ENCODE measurements around the gene DDAH1. TPM values are rescaled to one million over a fixed set of nuclear protein-coding genes. Genes with fewer than 3 reads are reported as not detected.
A peak's percentile ranks its signal among the peaks of the same experiment; 100 is the strongest.

The DDAH1 gene
- total RNA-seq, 1 donor from 2014 or later, result 45.7 TPM

- DNase-seq (ENCODE audit: low read depth, low spot score), result no peak
Measured at GRCh38 chr1:85445906-85446305, 19.1 kb downstream of the DDAH1 start.

- DNase-seq (ENCODE audit: low read depth, low spot score), result no peak
Measured at GRCh38 chr1:85444381-85444780, 20.6 kb downstream of the DDAH1 start.

GRCh38 chr1:85440612-85441011, 24.3 kb downstream of the DDAH1 start:
- DNase-seq (ENCODE audit: low read depth, low spot score), result no peak

- no peak for DNase-seq (ENCODE audit: low read depth, low spot score)
Measured at GRCh38 chr1:85438353-85438752, 26.6 kb downstream of the DDAH1 start.

DNA sequence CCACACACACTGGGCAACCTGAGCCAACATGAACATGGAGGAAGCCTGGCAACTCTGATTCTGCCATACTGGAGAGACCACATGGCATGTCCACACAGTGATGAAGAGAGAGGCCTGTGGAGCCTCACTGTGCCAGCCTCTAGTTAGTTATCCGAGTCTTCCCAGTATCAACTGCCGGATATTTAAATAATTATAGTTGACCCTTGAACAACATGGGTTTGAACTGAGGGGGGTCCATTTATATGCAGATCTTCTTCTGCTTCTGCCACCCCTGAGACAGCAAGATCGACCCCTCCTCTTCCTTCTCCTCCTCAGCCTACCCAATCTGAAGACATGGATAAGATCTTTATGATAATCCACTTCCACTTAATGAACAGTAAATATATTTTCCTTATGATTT, 27.8 kb downstream of the DDAH1 start:
- no peak for DNase-seq (ENCODE audit: low read depth, low spot score)

DNA sequence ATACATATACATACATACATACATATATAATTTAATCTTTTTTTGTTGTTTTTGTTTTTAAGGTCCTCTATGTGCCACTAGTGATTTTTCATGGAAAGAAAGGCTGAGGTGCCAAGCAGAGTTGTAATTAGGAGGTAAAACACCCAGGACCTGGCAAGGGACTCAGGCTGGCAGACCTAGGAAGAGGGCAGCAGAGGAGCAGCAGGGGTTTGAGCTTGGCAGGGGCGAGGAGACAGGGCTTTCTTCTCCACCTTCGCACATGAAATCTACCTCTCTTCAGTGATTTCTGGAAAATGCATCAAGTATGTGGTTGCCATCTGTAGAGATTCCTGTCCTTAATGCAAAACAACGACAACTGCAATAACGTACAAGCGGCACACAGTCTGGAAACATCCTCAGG, 31.9 kb downstream of the DDAH1 start:
- DNase-seq (ENCODE audit: low read depth, low spot score), result no peak

GRCh38 chr1:85428471-85429089, 36.4 kb downstream of the DDAH1 start:
- peak; percentile 33 for DNase-seq (ENCODE audit: low read depth, low spot score)

DNA sequence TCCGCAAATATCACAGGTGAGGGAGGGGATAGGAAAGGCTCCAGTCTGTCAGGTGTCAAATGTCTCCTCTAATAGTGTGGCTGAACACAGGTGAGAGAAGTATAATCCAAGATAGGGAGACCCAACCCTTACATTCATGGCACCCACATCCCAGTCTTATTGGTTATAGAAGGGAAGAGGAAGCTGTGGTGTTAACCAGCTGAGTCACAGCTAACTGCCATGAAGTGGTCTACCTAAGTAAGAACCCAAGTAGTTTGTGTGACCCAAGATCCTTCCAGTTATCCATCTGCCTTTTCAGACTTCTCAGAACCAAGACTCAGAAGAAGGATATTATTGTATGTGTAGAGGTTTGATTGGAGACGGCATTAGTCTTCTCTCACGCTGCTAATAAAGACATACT, 37.1 kb downstream of the DDAH1 start:
- DNase-seq (ENCODE audit: low read depth, low spot score), result no peak

DNA sequence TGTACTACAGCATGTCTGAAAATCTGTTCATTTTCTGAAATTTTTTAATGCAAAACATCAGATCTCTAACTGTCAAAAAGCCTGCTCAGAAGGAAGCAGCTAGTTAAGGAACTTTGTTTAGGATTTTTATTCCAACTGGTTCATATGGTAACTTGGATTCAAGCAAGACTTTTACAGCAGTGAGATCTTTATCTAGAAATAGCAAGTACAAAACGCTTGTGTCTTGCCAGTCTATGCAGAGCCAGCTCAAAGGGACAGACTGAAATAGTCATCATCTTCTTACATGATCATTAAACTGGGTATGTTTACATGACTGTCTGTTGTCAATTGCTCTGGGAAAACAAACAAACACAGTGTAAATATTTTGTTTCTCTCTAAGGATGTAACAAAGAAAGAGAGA, 37.6 kb downstream of the DDAH1 start:
- DNase-seq (ENCODE audit: low read depth, low spot score), result no peak

- DNase-seq (ENCODE audit: low read depth, low spot score), result no peak
Measured at GRCh38 chr1:85421179-85421578, 43.8 kb downstream of the DDAH1 start.

DNA sequence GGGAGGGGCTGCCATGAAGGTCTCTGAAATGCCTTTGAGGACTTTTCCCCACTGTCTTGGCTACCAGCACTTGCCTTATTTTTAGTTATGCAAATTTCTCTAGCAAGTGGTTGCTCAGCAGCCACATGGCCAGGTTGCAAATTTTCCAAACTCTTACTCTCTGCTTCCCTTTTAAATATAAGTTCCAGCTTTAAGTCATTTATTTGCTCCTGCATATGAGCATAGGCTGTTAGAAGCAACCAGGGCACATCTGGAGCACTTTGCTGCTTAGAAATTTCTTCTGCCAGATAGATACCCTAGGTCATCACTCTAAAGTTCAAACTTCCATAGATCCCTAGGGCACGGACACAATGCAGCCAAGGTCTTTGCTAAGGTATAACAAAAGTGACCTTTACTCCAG, 44.8 kb downstream of the DDAH1 start:
- no peak for DNase-seq (ENCODE audit: low read depth, low spot score)

GRCh38 chr1:85417876-85418275, 47.1 kb downstream of the DDAH1 start:
- DNase-seq (ENCODE audit: low read depth, low spot score), result peak; percentile 47

DNA sequence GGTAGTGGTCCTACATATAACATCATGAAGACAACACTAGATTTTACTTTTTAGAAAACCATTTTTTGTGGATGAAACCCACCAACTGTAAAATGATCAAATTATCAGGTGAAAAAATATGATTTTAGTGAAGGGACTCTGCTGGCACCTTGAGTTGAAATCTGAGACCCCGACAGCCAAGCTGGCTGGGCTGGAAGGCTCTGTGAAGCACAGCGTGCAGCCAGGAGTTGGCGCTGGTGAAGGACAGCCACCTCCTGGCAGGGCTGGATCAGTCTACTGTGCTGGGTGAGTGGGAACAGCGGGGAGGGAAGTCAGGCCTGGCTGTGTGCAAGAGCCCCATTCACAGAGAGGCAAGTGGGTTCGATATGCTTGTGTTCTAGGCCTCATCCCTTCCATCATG, 47.9 kb downstream of the DDAH1 start:
- no peak for DNase-seq (ENCODE audit: low read depth, low spot score)

- no peak for DNase-seq (ENCODE audit: low read depth, low spot score)
Measured at GRCh38 chr1:85413169-85413568, 51.8 kb downstream of the DDAH1 start.

- DNase-seq (ENCODE audit: low read depth, low spot score), result no peak
Measured at GRCh38 chr1:85411567-85412305, 53.2 kb downstream of the DDAH1 start.

DNA sequence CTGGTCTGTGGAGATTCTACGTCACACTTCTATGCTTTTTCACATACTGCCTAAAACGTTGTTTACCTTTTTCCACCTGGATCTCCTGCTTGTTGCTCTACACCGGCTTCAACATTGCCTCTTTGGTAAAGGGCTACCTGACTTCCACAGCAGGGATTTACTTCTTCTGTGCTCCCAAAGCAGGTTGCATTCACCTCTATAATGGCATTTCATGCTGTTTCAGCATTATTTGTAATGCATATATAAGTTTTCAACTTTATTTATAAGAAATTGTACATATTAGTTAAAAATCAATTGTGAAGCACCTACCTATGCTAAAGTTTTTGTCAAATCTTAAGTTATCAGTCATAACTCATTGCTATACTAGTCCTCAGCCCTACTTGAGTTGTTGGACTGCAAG, 55.4 kb downstream of the DDAH1 start:
- DNase-seq (ENCODE audit: low read depth, low spot score), result no peak

GRCh38 chr1:85407746-85408377, 57.1 kb downstream of the DDAH1 start:
- no peak for DNase-seq (ENCODE audit: low read depth, low spot score)

DNA sequence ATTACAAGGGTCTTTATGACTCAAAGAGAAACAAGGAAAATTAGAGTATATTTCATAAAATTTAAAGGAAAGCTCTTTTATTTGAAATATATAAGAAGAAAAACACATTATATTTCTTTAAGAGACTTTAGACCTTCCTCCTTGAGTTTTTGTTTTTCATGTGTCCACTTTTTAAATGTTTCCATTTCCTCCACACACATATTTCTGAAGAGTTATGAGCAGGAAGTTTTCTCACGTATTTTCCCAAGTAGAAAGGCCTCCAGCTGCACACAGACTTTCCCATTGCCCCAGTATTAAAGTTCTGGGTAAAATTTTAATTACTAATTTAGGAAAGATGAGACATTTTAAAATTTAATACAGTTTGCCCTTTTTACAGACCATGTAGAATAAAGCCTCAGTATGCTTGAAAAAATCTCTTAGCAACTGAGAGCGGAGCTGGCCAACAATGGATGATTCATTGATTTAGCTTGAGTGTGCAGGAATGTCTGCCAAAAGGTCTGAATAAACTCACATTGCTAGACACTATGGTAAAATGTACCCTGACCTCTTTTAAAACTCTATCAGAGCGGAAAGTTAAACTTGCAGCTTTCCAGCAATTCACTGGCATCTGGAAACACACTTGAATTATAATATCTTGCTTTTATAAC, 57.9 kb downstream of the DDAH1 start:
- DNase-seq (ENCODE audit: low read depth, low spot score), result peak; percentile 90

DNA sequence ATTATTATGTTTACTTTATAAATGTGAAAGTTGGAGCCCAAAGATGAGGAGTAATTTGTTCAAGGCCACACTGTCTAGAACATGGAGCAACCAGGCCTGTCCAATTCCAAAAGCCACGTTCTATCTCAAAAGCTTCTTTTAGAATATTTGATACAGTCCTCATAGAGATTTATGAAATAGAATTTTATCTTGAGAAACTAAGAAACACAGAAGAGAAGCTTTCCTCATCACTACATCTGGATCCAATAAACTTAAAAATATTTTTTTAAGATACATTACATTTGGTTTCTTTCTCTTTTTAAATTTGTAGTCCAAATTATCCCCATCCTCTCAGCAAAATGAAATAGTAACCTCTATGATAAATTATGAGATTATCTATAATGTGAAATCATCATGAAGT, 58.9 kb downstream of the DDAH1 start:
- DNase-seq (ENCODE audit: low read depth, low spot score), result no peak

- no peak for DNase-seq (ENCODE audit: low read depth, low spot score)
Measured at GRCh38 chr1:85404408-85404807, 60.6 kb downstream of the DDAH1 start.

DNA sequence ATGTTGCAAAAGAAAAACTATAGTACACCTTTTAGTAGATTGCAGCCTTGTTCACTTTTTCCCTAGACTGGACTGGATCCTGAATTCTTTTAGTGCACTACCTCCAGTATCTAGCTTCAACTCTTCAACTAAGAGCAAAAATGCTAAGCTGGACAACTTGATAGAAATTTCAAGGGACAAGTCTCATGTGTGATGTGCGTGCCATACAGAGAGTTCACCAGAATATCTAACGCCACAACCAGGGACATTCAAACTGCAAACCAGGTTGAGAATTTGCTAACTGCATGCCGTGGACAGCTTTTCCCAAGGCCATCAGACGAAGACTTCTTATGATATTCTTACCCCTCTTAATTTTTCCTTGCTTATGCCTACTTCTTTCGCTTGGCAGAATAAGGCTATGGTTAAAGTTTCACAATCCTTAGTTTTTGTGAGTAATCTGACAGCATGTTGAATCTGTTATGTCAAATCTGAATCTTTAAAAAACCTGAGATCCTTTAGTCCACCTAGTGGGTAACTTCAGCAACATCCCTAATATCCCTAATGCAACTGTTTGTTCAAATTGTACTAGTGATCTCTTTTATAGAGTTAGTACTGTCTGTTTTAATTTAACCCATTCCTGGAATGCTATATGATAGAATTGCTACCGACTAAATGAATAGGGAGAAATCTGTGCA, 66.4 kb downstream of the DDAH1 start:
- DNase-seq (ENCODE audit: low read depth, low spot score), result no peak
